ENCODE measurements around the gene HYAL1.

HYAL1 gene

DNA sequence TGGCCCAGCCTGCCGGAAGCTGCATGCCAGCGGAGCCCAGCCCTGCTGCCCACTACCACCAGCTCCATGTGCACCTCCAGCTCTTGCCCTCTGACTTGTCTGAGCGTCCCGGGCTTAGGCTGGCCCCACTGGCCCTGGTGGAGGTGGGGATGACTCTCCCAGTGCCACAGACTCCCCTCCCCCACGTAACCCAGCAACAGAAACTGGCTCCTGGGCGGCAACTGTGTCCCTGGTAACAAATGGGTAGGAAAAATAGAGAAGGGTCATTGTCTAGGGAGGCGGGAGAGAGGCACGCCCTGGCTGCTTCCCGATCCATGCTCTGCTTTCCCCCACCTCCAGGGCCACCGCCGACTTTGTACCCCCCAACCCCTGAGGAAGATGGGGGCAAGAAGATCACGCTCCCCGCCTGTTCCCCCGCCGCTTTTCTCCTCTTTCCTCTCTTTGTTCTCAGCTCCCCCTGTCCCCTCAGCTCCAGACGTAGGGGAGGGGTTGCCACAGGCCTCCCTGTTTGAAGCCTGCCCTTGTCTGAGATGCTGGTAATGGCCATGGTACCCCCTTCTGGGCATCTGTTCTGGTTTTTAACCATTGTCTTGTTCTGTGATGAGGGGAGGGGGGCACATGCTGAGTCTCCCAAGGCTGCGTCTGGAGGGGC is 45.2 kb downstream of the HYAL1 start:
- WGBS, result 96% methylated on average over 15 of the region's 17 CpGs
- Histone ChIP-seq H4K8ac (ENCODE audit: low read length) (no peak overlapping the region), H3K4ac (ENCODE audit: low read depth in 1 of 2, low read length in 2 of 2) (no peak overlapping the region), H3K36me3 (ENCODE audit: control insufficient read depth in 1 of 2, insufficient read depth in 2 of 2, low read depth in 1 of 2, low read length in 2 of 2) (peaks cover 58 to 64% of the 10 kb centered on the region in 2 experiments), H2BK120ac (ENCODE audit: low read depth, low read length) (no peak overlapping the region), H3K9me3 (ENCODE audit: control insufficient read depth, low read length) (no peaks in the 10 kb centered on the region), H3K4me3 (ENCODE audit: insufficient read depth in 1 of 2, low read depth in 1 of 2, low read length in 2 of 2) (no peak overlapping the region), H2BK5ac (ENCODE audit: low read depth, low read length, poor library complexity, severe bottlenecking) (no peak overlapping the region), H3K79me1 (replicated peaks; ENCODE audit: low read length, poor library complexity, severe bottlenecking) (peaks cover 19% of the 10 kb centered on the region), H3K14ac (ENCODE audit: low read length in 2 of 2) (no peak overlapping the region), H3K9ac (ENCODE audit: low read length) (no peak overlapping the region), H2BK12ac (ENCODE audit: low read length in 2 of 2) (no peak overlapping the region), H2AFZ (ENCODE audit: low read depth, low read length) (no peak overlapping the region), H2BK15ac (ENCODE audit: low read depth, poor library complexity, severe bottlenecking) (peak overlapping the region; percentile 9), H3K4me1 (ENCODE audit: control insufficient read depth, insufficient read depth, low read depth, low read length) (peaks cover 50% of the 10 kb centered on the region), H2AK5ac (ENCODE audit: low read length, severe bottlenecking) (no peak overlapping the region), H3K27me3 (ENCODE audit: control insufficient read depth in 1 of 2, insufficient read depth in 1 of 2, low read length in 2 of 2) (no peaks in the 10 kb centered on the region), H3K23ac (ENCODE audit: low read length in 2 of 2) (no peak overlapping the region), H3K4me2 (ENCODE audit: low read length, poor library complexity, severe bottlenecking) (no peak overlapping the region), H3K27ac (ENCODE audit: low read length, poor library complexity, severe bottlenecking) (no peak overlapping the region), H3K18ac (ENCODE audit: low read depth in 1 of 2, low read length in 2 of 2) (no peak overlapping the region), H4K91ac (ENCODE audit: low read length) (no peak overlapping the region)
- DNase-seq, result no peak

GRCh38 chr3:50256978-50257890 is 46.1 kb downstream of the HYAL1 start:
- Histone ChIP-seq H3K4ac (ENCODE audit: low read depth in 1 of 2, low read length in 2 of 2) (no peak overlapping the region), H3K18ac (ENCODE audit: low read depth in 1 of 2, low read length in 2 of 2) (no peak overlapping the region), H2BK5ac (ENCODE audit: low read depth, low read length, poor library complexity, severe bottlenecking) (no peak overlapping the region), H2AK5ac (ENCODE audit: low read length, severe bottlenecking) (no peak overlapping the region), H3K27me3 (ENCODE audit: control insufficient read depth in 1 of 2, insufficient read depth in 1 of 2, low read length in 2 of 2) (no peaks in the 10 kb centered on the region), H4K8ac (ENCODE audit: low read length) (no peak overlapping the region), H3K14ac (ENCODE audit: low read length in 2 of 2) (no peak overlapping the region), H3K23ac (ENCODE audit: low read length in 2 of 2) (no peak overlapping the region), H2BK120ac (ENCODE audit: low read depth, low read length) (no peak overlapping the region), H4K91ac (ENCODE audit: low read length) (no peak overlapping the region), H2AFZ (ENCODE audit: low read depth, low read length) (no peak overlapping the region), H3K9ac (ENCODE audit: low read length) (no peak overlapping the region), H2BK15ac (ENCODE audit: low read depth, poor library complexity, severe bottlenecking) (no peak overlapping the region), H3K27ac (ENCODE audit: low read length, poor library complexity, severe bottlenecking) (no peak overlapping the region), H3K4me3 (ENCODE audit: insufficient read depth in 1 of 2, low read depth in 1 of 2, low read length in 2 of 2) (no peak overlapping the region), H3K4me1 (ENCODE audit: control insufficient read depth, insufficient read depth, low read depth, low read length) (peaks cover 49% of the 10 kb centered on the region), H3K4me2 (ENCODE audit: low read length, poor library complexity, severe bottlenecking) (no peak overlapping the region), H3K9me3 (ENCODE audit: control insufficient read depth, low read length) (no peaks in the 10 kb centered on the region), H2BK12ac (ENCODE audit: low read length in 2 of 2) (no peak overlapping the region), H3K36me3 (ENCODE audit: control insufficient read depth in 1 of 2, insufficient read depth in 2 of 2, low read depth in 1 of 2, low read length in 2 of 2) (peaks cover 66 to 73% of the 10 kb centered on the region in 2 experiments), H3K79me1 (replicated peaks; ENCODE audit: low read length, poor library complexity, severe bottlenecking) (peaks cover 19% of the 10 kb centered on the region)
- DNase-seq, result no peak
- 93% methylated on average over 20 of the region's 20 CpGs for WGBS

GRCh38 chr3:50255251-50255615 is 48.1 kb downstream of the HYAL1 start:
- H2BK15ac ChIP-seq (ENCODE audit: low read depth, poor library complexity, severe bottlenecking), result no peak overlapping the region
- H3K27ac ChIP-seq (ENCODE audit: low read length, poor library complexity, severe bottlenecking), result peak overlapping the region; percentile 36
- H3K9ac ChIP-seq (ENCODE audit: low read length), result peak overlapping the region; percentile 38
- no peak overlapping the region for H3K4ac ChIP-seq (ENCODE audit: low read depth in 1 of 2, low read length in 2 of 2)
- no peak overlapping the region for H2BK12ac ChIP-seq (ENCODE audit: low read length in 2 of 2)
- H2AFZ ChIP-seq (ENCODE audit: low read depth, low read length), result no peak overlapping the region
- no peaks in the 10 kb centered on the region for H3K27me3 ChIP-seq (ENCODE audit: control insufficient read depth in 1 of 2, insufficient read depth in 1 of 2, low read length in 2 of 2)
- H4K91ac ChIP-seq (ENCODE audit: low read length), result no peak overlapping the region
- DNase-seq, result no peak
- peak overlapping the region; percentile 27 for H2AK5ac ChIP-seq (ENCODE audit: low read length, severe bottlenecking)
- H3K18ac ChIP-seq (ENCODE audit: low read depth in 1 of 2, low read length in 2 of 2), result no peak overlapping the region
- H3K9me3 ChIP-seq (ENCODE audit: control insufficient read depth, low read length), result no peaks in the 10 kb centered on the region
- no peak overlapping the region for H3K23ac ChIP-seq (ENCODE audit: low read length in 2 of 2)
- WGBS, result 93% methylated on average over 9 of the region's 9 CpGs
- H3K4me3 ChIP-seq (ENCODE audit: insufficient read depth in 1 of 2, low read depth in 1 of 2, low read length in 2 of 2), result no peak overlapping the region
- H3K36me3 ChIP-seq (ENCODE audit: control insufficient read depth in 1 of 2, insufficient read depth in 2 of 2, low read depth in 1 of 2, low read length in 2 of 2), result peaks cover 80 to 90% of the 10 kb centered on the region in 2 experiments
- H3K14ac ChIP-seq (ENCODE audit: low read length in 2 of 2), result no peak overlapping the region
- no peak overlapping the region for H4K8ac ChIP-seq (ENCODE audit: low read length)
- H3K4me1 ChIP-seq (ENCODE audit: control insufficient read depth, insufficient read depth, low read depth, low read length), result peaks cover 48% of the 10 kb centered on the region
- no peak overlapping the region for H2BK120ac ChIP-seq (ENCODE audit: low read depth, low read length)
- peaks cover 17% of the 10 kb centered on the region for H3K79me1 ChIP-seq (replicated peaks; ENCODE audit: low read length, poor library complexity, severe bottlenecking)
- H3K4me2 ChIP-seq (ENCODE audit: low read length, poor library complexity, severe bottlenecking), result no peak overlapping the region
- H2BK5ac ChIP-seq (ENCODE audit: low read depth, low read length, poor library complexity, severe bottlenecking), result no peak overlapping the region

DNA sequence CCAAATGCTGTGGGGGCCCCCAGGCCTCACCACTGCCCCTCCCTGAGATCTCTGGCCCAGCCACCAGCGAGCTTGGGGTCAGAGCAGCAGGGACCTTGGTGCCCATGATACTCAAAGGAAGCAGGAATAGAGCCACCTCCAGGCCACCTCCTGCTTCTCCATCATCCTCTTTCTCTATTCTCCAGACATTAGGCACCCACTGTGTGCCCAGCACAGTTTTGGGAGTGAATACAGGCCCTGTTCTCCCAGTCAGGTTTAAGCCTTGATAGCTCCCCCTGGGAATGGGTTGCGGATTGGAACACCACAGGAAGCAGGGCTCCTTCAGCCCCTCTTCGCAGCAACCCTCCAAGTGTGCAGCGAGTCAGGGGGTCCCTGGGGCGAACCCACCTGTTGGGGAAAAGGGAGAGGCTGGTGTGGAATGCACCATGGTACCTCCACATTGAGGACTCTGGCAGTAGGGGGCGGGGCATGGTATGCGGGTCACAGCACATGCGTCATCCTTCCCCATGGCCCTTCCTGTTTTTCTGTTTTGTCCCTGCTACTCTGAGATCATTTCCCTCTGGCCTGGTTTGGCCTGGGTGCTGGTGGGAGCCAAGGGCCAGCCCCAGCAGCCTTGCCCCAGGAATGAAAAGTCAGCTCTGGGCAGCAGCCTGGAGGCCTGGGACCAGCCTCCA is 48.7 kb downstream of the HYAL1 start:
- Histone ChIP-seq H3K9ac (ENCODE audit: low read length) (peak overlapping the region; percentile 38), H3K4ac (ENCODE audit: low read depth in 1 of 2, low read length in 2 of 2) (no peak overlapping the region), H2BK5ac (ENCODE audit: low read depth, low read length, poor library complexity, severe bottlenecking) (no peak overlapping the region), H3K14ac (ENCODE audit: low read length in 2 of 2) (no peak overlapping the region), H2AFZ (ENCODE audit: low read depth, low read length) (no peak overlapping the region), H3K18ac (ENCODE audit: low read depth in 1 of 2, low read length in 2 of 2) (no peak overlapping the region), H3K4me2 (ENCODE audit: low read length, poor library complexity, severe bottlenecking) (no peak overlapping the region), H3K4me3 (ENCODE audit: insufficient read depth in 1 of 2, low read depth in 1 of 2, low read length in 2 of 2) (no peak overlapping the region), H2BK15ac (ENCODE audit: low read depth, poor library complexity, severe bottlenecking) (no peak overlapping the region), H3K27me3 (ENCODE audit: control insufficient read depth in 1 of 2, insufficient read depth in 1 of 2, low read length in 2 of 2) (no peaks in the 10 kb centered on the region), H4K91ac (ENCODE audit: low read length) (no peak overlapping the region), H4K8ac (ENCODE audit: low read length) (no peak overlapping the region), H3K4me1 (ENCODE audit: control insufficient read depth, insufficient read depth, low read depth, low read length) (peaks cover 51% of the 10 kb centered on the region), H2AK5ac (ENCODE audit: low read length, severe bottlenecking) (peak overlapping the region; percentile 27), H2BK12ac (ENCODE audit: low read length in 2 of 2) (no peak overlapping the region), H3K23ac (ENCODE audit: low read length in 2 of 2) (no peak overlapping the region), H3K9me3 (ENCODE audit: control insufficient read depth, low read length) (no peaks in the 10 kb centered on the region), H3K79me1 (replicated peaks; ENCODE audit: low read length, poor library complexity, severe bottlenecking) (peaks cover 17% of the 10 kb centered on the region), H3K36me3 (ENCODE audit: control insufficient read depth in 1 of 2, insufficient read depth in 2 of 2, low read depth in 1 of 2, low read length in 2 of 2) (peaks cover 83 to 93% of the 10 kb centered on the region in 2 experiments), H3K27ac (ENCODE audit: low read length, poor library complexity, severe bottlenecking) (peak overlapping the region; percentile 36), H2BK120ac (ENCODE audit: low read depth, low read length) (no peak overlapping the region)
- WGBS, result 71% methylated on average over 8 of the region's 8 CpGs
- DNase-seq, result no peak
